BLaER1 treated with 17β-estradiol and CSF1 and Interleukin-3, amounts not matched to agents 10 nM and 100 nM (cell line): ENCODE results near the gene PISD.

ENCODE experiments used
- H3K27ac ChIP-seq, 11 experiments: shearing (Covaris generic); formaldehyde crosslinking; 2 replicates each; pipeline ENCODE4 v1.8.1; 2022
- H3K27me3 ChIP-seq, 11 experiments: shearing (Covaris generic); formaldehyde crosslinking; 2 replicates each; pipeline ENCODE4 v1.8.1; 2022
- H3K36me3 ChIP-seq, 11 experiments: shearing (Covaris generic); formaldehyde crosslinking; 2 replicates each; pipeline ENCODE4 v1.8.1; 2022
- H3K4me1 ChIP-seq, 10 experiments: shearing (Covaris generic); formaldehyde crosslinking; 2 replicates each; pipeline ENCODE4 v1.8.1; 2022
- H3K4me2 ChIP-seq, 11 experiments: shearing (Covaris generic); formaldehyde crosslinking; 2 replicates each; pipeline ENCODE4 v1.8.1; 2022
- H3K4me3 ChIP-seq, 10 experiments: shearing (Covaris generic); formaldehyde crosslinking; 2 replicates each; pipeline ENCODE4 v1.8.1; 2022
- H3K9ac ChIP-seq, 11 experiments: shearing (Covaris generic); formaldehyde crosslinking; 2 replicates each; pipeline ENCODE4 v1.8.1; 2022
- H3K9me3 ChIP-seq, 11 experiments: shearing (Covaris generic); formaldehyde crosslinking; replicated peaks in 1 of 11; 2 replicates each; pipeline ENCODE4 v1.8.1; 2022
- H4K20me1 ChIP-seq, 11 experiments: shearing (Covaris generic); formaldehyde crosslinking; 2 replicates each; pipeline ENCODE4 v1.8.1; 2022
- Cebpa-rat ChIP-seq, 11 experiments: shearing (Covaris generic); IDR thresholded peaks; 2 replicates each; pipeline ENCODE4 v1.8.1; 2022

The PISD gene

DNA sequence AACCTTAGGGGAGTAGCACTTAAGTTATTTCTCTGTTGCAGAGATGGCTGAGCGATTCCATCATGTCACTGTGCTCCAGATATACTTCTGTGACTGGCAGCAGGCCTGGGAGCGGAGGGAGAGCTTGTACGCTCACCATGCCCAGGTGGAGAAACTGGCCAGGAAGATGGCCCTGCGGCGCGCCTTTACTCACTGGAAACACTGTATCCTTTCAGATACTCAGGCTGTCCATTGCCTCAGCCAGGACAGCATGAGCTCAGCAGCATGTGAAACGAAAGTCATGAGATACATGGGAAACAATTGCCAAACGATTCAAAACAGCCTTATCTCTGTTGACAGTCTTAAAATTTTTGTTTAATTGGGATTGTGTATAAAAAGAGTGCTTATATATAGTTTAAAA, 86.8 kb downstream of the PISD start:
- peaks cover 44 to 99% (median 71%) of the 10 kb centered on the region in 11 experiments for H3K36me3 ChIP-seq
- H3K27me3 ChIP-seq = no peaks in the 10 kb centered on the region
- H4K20me1 ChIP-seq = no peaks in the 10 kb centered on the region; a peak in 1 of 22 replicates
- TF ChIP-seq Cebpa-rat (IDR thresholded peaks at IDR 0.05) = no peak
- no peak overlapping the region for H3K27ac ChIP-seq
- H3K4me1 ChIP-seq = no peaks in the 10 kb centered on the region
- no peak overlapping the region for H3K4me2 ChIP-seq
- no peak overlapping the region for H3K4me3 ChIP-seq
- H3K9ac ChIP-seq = no peak overlapping the region
- no peaks in the 10 kb centered on the region for H3K9me3 ChIP-seq

DNA sequence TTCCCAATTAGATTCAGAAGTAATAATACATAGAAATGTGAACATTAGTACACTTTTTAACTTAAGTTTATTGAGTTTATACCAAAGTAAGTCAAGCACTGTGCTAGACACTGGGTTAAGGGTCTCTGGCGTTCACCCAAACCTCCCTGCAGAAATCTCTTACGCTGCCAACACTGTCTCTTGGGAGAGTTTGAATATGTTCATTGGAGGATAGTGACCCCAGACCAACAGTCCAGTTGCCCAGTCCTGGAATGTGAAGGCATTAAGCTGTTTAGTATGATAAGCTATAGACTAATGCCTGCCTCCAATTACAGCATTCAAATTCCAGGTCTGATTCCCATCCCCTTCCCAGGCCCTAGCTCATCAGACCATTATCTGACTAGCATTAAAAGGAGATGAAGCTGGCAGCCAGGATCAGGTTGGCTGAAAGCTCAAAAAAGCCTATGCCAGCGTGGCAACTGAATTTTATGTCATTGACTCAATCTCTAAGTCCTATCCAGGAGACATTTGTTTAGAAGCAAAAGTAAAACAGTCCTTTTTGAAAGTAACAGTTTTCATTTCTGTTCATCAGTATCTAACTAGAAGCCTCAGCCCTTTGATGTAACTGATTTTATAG, 87.9 kb downstream of the PISD start:
- no peak for TF ChIP-seq Cebpa-rat (IDR thresholded peaks at IDR 0.05)
- Histone ChIP-seq H3K27ac (no peak overlapping the region), H3K27me3 (no peaks in the 10 kb centered on the region), H3K9ac (no peak overlapping the region), H3K36me3 (peaks cover 44 to 99% (median 69%) of the 10 kb centered on the region in 11 experiments), H4K20me1 (no peaks in the 10 kb centered on the region; a peak in 1 of 22 replicates), H3K4me2 (no peak overlapping the region), H3K4me3 (no peak overlapping the region), H3K9me3 (no peaks in the 10 kb centered on the region), H3K4me1 (peaks cover 0 to 7% (median 0%) of the 10 kb centered on the region in 10 experiments; a peak in 4 of 20 replicates)

GRCh38 chr22:31572939-31573338, 89.1 kb downstream of the PISD start:
- Histone ChIP-seq H4K20me1 (no peaks in the 10 kb centered on the region), H3K36me3 (peaks cover 33 to 93% (median 60%) of the 10 kb centered on the region in 11 experiments), H3K4me3 (no peak overlapping the region), H3K4me2 (no peak overlapping the region), H3K9ac (no peak overlapping the region), H3K4me1 (peaks cover 0 to 15% (median 0%) of the 10 kb centered on the region in 10 experiments; a peak in 4 of 20 replicates), H3K27ac (no peak overlapping the region), H3K9me3 (no peaks in the 10 kb centered on the region), H3K27me3 (no peaks in the 10 kb centered on the region)
- TF ChIP-seq Cebpa-rat (IDR thresholded peaks at IDR 0.05) = no peak

- H4K20me1 ChIP-seq = no peaks in the 10 kb centered on the region
- no peak overlapping the region for H3K9ac ChIP-seq
- H3K27ac ChIP-seq = 0 out of 22 replicates have a peak overlapping the region, but pooled peaks of 1 of the 11 experiments have one; percentile 7
- H3K4me2 ChIP-seq = peak overlapping the region in 2 of 11 experiments; percentile 42 to 51; a peak in 3 of 22 replicates
- H3K27me3 ChIP-seq = no peaks in the 10 kb centered on the region
- no peak overlapping the region for H3K4me3 ChIP-seq
- peaks cover 0 to 15% (median 0%) of the 10 kb centered on the region in 10 experiments; a peak in 4 of 20 replicates for H3K4me1 ChIP-seq
- TF ChIP-seq Cebpa-rat (IDR thresholded peaks at IDR 0.05) = no peak
- no peaks in the 10 kb centered on the region for H3K9me3 ChIP-seq
- peaks cover 13 to 75% (median 38%) of the 10 kb centered on the region in 11 experiments; a peak in 20 of 22 replicates for H3K36me3 ChIP-seq
These were observed 92.9 kb downstream of the PISD start for GRCh38 chr22:31569126-31569525.
